NB4 (cell line): Measurements from ENCODE around the gene ZNF43.
A peak's percentile ranks its signal among the peaks of the same experiment; 100 is the strongest.

Source experiments
- MYC ChIP-seq: IDR thresholded peaks from 2 replicates; pipeline ENCODE4 v1.6.1; 2011; ENCODE audit warnings: low read depth, low read length
- POLR2A ChIP-seq: IDR thresholded peaks from 2 replicates; pipeline ENCODE4 v1.6.1; 2011; ENCODE audit warnings: mild to moderate bottlenecking; ENCODE audit not compliant: insufficient read length; ENCODE audit errors: extremely low read depth
- TF ChIP-seq, protein P1 (sequence below): IDR thresholded peaks from one replicate; pipeline ENCODE4 v1.5.1; 2012; ENCODE audit warnings: low read depth, low read length
- TF ChIP-seq, protein P2 (sequence below): IDR thresholded peaks from 2 replicates; pipeline ENCODE4 v1.6.1; 2011; ENCODE audit warnings: low read depth, low read length

DNA sequence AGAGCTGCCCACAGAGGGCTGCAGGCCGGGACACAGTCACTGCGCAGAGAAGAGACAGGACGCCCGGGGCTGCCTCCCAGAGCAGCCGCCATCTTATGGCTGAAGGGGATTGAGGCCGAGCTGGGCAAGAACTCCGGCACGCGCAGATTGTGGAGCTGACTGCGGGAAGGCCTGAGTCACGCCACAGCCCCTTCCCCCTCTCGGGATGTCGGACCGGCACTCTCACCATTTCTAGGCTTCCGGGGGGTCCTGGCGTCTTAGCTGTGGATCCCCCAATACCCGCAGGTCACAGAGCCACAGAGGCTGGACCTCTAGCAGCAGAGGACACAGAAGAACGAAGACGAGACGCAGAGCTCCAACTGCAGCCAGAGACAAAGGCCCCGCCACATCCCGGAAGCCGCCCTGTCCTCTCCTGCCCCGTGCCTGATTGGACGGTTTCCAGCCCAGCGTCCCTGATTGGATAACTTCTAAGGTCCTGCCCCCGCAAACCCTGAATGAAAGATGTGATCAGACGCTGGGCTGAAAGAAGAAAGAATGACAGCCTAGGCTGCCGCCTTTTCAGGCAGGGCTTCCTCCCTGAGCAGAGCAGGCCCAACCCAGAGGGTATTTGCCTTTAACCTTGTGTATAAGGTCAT lies at the start of gene ZNF43:
- TF ChIP-seq, protein P1, sequence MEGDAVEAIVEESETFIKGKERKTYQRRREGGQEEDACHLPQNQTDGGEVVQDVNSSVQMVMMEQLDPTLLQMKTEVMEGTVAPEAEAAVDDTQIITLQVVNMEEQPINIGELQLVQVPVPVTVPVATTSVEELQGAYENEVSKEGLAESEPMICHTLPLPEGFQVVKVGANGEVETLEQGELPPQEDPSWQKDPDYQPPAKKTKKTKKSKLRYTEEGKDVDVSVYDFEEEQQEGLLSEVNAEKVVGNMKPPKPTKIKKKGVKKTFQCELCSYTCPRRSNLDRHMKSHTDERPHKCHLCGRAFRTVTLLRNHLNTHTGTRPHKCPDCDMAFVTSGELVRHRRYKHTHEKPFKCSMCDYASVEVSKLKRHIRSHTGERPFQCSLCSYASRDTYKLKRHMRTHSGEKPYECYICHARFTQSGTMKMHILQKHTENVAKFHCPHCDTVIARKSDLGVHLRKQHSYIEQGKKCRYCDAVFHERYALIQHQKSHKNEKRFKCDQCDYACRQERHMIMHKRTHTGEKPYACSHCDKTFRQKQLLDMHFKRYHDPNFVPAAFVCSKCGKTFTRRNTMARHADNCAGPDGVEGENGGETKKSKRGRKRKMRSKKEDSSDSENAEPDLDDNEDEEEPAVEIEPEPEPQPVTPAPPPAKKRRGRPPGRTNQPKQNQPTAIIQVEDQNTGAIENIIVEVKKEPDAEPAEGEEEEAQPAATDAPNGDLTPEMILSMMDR, result no peak
- TF ChIP-seq, protein P2, sequence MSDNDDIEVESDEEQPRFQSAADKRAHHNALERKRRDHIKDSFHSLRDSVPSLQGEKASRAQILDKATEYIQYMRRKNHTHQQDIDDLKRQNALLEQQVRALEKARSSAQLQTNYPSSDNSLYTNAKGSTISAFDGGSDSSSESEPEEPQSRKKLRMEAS, result no peak
- TF ChIP-seq POLR2A (peak; percentile 71), MYC (peak; percentile 57)
